Activated CD4-positive, alpha-beta T cell treated with anti-CD3 and anti-CD28 coated beads, Interleukin-10, Interleukin-2, amounts not matched to agents 100 ng/mL and 50 ng/mL, durations not matched to agents 16 hours and 8 hours (primary cell): ENCODE results near the gene P3H4.

ENCODE experiments used
- DNase-seq: peaks from one replicate; pipeline ENCODE4 v3.0.0-alpha.2; 2020

Gene P3H4

DNA sequence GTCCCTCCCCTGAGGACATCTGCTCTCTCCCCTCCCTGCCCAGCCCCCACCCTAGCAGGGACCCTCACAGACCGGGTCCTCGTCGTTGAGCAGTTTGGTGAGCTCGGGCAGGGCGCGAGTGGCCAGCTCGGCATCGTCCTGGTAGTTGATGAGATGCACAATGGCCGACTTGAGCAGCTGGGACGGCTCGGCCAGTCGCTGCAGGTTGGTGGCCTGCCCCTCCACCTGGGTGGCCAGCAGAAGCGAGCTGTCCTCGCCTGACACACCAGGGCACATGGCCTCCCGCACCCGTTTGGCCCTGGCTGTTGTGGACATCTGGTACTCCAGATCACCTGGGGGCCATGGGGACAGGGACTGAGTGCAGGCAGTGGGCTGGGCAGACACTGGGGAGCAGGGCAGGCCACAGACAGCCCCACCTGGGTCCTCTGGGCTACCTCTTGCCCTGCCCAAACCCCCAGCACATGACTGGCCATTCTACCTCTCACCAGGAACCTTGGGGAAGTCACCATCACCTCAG, 42.3 kb downstream of the P3H4 start:
- DNase-seq, result no peak

DNA sequence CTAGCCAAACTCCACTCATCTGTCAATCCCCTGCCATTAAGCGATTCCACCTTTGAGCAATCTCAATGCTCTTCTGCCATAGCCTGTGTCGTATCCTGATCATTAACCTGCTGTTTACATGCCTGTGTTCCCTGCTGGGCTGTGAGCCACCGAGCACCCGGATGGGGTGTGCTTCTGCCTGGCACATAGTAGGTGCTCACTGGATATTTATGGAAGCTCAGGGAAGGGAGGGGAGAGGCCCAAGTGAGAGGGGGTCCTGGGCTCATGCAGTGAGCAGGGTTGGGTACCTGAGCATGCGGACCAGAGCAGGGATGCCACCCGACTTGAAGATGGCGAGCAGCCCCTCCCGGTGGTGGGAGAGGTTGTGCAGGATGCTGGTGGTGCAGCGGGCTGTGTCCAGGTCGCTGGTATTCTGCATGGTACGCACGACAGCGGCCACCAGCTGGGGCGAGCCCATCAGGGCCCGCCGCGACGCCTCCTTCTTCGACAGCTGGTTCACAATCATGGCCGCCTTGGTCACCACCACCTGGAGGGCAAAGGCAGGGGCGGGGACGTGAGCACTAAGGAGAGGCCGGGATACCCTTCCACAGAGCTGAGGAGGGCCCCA, 43.0 kb downstream of the P3H4 start:
- no peak for DNase-seq

DNA sequence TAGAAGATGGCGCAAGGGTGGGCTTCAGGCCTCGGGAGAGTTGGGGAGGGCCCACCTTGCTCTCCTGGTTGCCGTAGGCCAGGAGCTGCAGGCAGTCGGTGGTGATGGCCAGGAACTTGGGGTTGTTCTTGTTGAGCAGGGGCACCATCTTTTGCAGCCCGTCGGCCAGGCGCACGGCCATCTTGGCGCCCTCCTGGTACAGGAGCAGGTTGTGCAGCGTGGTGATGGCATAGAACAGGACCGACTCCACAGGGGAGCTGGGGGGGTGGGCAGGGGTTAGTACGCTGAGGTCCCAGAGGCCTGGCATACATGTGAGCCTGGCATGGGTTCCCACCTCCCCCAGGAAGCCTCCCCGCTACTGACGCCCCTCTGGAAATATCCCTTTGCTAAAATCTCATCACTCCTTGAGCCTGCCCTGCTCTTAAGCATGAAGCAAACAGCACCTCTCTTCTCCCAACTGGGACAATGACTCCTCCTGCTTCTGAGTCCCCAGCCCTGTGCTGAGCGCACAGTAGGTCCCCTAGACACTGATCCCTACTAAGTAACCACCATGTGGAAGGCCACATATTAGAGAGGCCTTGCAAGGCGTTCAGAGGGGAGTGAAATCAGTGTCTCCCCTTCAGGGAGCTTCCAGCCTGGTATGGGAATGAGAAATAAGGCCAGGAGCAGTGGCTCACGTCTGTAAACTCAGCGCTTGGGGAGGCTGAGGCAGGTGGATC, 44.3 kb downstream of the P3H4 start:
- no peak for DNase-seq

DNA sequence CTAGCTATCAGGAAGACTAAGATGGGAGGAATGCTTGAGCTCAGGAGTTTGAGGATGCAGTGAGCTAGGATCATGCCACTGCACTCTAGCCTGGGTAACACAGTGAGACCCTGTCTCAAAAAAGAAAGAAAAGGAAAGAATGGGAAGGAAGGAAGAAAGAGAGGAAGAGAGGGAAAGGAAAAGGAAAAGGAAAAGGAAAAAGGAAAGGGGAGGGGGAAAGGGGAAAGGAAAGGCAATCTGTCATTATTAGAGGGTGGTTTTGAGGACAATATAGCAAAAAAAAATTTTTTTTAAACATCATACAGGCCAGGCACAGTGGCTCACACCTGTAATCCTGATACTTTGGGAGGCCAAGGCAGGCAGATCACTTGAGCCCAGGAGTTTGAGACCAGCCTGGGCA, 45.6 kb downstream of the P3H4 start:
- DNase-seq, result no peak

DNA sequence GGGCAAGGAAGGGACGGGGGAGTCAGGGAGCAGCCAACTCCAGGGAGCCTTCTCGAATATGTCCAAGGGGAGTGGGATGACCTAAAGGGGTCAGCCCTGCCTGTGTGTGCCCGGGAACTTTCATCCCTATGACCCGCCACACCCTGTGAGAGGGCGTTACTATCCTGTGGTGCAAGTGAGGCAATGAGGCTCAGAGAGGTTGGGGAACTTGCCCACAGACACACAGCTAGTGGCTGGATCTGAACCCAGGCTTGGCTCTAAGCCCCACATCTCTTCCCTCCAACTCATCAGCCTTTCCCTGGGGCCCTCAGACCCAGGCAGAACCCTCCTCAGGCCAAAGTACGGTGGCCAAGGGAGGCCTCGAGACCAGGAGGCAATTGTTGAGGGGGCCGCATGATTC, 48.4 kb downstream of the P3H4 start:
- no peak for DNase-seq

DNA sequence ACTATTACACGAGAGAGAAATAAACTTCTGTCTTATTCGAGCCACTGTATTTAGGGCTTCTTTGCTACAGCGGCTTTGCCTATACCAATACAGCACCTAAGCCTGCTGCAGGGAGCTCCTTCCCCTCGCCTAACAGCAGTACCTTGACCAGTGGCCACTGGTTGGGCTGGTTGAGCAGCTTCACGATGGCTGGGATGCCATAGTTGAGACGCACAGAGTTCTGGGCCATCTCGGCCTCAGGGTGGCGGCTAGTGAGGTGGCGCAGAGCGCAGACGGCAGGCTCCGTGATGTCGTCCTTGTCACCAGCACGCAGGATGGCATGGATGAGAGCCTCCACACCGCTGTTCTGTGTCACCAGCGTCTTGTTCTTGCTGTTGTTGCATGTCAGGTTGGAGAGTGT, 48.9 kb downstream of the P3H4 start:
- no peak for DNase-seq

DNA sequence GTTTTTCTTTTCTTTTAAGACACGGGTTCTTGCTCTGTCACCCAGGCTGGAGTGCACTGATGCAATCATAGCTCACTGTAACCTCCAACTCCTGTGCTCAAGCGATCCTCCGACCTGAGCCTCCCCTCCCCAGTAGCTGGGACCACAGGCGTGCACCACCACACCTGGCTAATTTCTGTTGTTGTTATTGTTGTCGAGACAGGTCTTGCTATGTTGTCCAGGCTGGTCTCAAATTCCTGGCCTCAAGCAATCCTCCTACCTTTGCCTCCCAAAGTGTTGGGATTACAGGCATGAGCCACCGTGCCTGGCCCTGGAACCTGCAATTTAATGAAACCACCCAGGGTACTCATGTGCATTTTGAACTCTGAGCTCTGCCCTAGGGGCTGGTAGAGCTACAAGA, 49.4 kb downstream of the P3H4 start:
- DNase-seq, result no peak

DNA sequence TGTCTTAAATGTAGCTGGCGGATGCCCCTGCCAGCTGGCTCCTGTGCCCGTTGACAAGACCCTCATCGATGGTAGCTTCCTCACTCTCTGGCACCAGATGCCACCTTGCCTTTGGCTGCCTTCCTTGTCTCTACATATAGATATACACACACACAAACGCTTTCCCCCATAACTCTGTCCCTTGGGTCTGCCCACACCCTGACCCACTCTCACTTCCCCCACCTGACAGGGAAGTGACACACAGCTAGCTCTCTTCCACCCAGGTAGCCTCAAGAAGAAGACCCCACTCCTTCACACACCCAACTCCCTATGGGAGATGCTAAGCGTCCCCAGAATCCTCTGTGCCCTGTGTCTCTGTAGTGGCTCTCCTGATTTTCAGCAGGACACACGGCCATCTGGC, 50.9 kb downstream of the P3H4 start:
- DNase-seq, result no peak

DNA sequence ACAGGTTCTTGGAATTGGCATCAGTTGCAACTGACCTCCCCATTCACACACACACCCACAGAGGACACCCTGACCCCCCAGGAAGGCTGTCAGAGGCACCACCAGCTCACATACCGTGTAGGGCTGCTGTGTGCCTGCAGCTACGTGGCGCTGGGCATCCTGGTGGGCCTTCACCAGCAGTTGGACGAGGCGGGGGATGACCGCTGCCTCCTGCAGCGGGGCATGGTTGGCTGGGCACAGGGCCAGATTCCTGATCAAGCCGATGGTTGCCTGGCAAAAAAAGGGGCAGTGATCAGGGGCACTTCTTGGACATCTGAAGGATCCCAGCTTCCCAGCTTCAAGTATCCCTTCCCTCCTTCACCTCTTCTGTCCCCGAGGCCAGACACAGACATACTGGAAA, 53.1 kb downstream of the P3H4 start:
- no peak for DNase-seq

DNA sequence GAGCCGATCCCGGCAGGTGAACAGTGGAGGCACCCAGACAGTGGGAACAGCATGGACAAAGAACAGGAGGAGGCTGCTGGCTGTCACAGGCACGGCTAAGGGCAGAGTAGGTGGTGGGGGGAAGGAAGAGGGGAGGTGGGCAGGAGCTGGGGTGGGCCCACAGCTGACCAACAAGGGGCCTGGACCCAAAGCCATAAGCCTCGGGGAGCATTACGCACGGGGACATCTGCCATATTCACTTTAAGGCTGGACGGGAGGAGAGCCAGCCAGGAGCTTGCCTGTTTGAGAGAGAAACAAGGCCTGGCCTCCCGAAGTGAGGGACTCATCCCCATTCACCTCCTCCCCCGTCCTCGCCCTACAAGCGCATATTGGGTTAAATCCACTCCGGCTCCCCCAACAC, 57.7 kb downstream of the P3H4 start:
- no peak for DNase-seq
